GM21447 (cell line): ENCODE results near the gene TRIM71.
"Not testable (repeated sequence)": the region's sequence is repeated elsewhere in the genome, so short reads cannot be mapped to it uniquely, and the experiment has no call there.

Source experiments
- ATAC-seq: cut with Tn5 transposase; IDR thresholded peaks from one replicate; pipeline ENCODE4 v1.9.1; 2021; ENCODE audit not compliant: unreplicated experiment

Gene TRIM71

DNA sequence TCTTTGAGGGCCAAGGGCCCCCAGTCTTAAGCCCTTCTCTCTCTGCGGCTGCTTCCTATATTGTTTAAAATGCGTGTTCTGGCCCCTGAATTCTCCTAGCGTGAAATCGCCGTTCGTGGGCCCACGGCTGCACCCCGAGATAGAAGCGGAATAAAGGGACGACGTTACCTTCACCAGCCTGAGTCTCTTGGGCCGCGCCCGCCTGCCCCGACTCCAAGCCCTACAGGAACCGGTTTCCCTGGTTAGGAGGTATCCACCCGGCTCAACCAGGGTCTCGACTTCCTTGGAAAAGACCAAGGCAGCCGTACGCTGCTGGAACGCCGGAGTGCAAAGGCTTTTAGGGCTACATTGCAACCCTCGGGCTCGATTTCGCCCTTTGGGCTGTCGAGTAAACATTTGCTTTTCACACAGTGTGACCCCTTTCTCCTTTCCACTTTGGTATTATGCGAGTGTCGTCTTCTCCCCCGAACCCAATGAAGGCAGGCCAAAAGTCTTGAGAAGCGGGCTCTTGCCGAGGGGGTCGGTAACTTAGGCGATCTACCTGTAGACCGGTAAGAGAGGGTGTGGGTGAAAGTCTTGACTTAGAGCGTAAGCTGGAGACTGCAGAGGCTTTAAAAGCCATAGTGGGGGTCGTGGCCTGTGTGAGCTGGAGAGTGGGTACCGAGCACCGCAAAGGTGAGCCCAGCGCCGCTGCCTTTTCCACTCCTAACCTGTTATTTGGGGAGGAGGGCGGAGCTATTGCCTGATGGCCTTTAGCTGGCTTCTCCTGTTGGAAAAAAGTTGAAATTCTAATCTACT is 2.0 kb downstream of the TRIM71 start:
- ATAC-seq: no peak

DNA sequence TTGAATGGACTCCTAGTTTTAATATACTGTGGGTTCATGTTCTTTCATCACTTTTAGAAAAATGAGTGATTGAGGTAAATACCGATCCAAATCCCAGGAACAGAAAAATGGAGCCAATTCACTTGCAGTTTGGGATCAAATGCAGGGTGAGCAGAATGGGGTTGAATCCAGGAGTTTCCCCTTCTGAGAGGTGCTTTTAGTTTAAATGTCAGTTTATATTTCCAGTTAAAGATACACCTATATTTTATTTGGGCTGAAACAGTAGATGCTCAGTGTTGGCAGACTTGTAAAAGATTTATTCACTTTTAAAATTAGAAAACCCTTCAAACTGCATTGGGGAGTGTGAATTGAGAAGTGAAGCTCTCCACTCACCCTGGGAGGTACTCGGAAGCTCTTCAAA is 2.6 kb downstream of the TRIM71 start:
- ATAC-seq: no peak

- no peak for ATAC-seq
Measured at GRCh38 chr3:32820971-32821685, 3.3 kb downstream of the TRIM71 start.

- ATAC-seq: no peak
Measured at GRCh38 chr3:32821686-32822296, 4.0 kb downstream of the TRIM71 start.

DNA sequence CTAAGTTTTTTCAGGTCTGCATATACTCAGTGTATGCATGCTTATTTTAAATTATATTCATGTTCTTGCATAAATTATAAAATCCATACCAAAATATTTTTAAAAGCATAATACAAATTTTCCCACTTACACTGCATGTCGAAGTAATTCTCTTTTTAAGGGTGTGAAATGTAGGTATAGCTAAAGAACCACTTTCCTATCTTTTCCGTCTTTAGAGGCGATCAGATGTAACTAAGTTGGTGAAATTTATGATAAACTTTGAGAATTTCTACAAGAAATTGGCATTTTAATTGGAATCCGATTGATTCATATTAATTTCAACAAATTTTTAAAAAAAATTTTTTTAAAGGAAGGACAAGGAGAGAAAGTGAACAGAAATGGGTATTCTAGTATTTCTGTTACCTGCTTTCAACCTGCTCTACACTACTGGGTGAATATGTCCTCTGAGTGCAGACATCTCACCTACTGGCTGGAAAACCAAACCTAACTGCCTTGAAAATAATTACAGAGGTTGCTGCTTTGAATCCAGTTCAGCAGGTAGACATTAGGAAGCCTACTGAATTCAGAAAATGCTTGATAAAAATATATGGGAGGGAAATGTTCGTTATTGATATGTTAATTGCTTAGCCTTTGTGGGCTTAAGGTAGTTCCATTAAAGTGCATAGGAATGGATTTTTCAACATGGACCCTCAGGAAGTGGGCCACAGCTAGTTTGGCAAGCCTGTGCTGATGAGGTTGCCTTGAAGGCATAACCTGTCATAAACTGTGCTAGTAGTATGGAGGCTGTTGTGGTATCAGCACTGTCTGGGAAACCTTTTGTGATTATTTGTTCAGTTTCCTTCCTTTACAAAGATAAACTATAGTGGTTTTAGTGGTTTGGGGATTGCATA is 5.1 kb downstream of the TRIM71 start:
- ATAC-seq: no peak

- ATAC-seq: not testable (repeated sequence)
Measured at GRCh38 chr3:32823641-32824184, 5.9 kb downstream of the TRIM71 start.

GRCh38 chr3:32825601-32826375 is 8.0 kb downstream of the TRIM71 start:
- ATAC-seq: no peak

GRCh38 chr3:32831062-32831461 is 13.3 kb downstream of the TRIM71 start:
- no peak for ATAC-seq

DNA sequence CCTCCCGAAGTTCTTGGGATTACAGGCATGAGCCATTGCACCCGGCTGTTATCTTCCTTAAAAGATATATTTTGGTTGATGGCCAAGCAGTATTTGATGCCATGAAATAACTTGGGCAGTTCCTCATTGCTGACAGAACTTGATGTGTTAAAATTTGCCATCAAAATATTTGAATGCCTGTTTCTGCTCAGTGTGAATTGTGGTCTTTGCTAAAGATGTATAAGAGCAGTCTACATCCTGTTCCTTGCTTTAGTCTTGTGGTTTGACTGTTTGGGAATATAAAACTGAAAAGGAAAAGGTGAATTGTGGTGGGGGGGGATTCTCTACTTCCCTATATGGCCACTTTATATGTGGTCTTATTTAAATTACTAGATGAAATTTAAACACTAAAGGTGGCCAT is 14.0 kb downstream of the TRIM71 start:
- no peak for ATAC-seq

DNA sequence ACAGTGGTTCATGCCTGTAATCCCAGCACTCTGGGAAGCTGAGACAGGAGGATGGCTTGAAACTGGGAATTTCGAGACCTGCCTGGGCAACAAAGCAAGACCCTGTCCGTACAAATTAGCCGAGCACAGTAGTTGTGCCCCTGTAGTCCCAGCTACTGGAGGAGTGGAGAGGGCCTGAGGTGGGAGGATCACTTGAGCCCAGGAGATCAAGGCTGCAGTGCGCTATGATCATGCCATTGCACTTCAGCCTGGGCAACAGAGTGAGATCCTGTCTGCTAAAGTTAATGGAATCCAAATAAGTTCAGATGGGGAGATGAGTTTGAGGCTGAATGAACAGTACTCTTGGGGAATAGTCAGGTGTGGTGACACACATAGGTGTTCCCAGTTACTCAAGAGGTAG is 14.4 kb downstream of the TRIM71 start:
- no peak for ATAC-seq

DNA sequence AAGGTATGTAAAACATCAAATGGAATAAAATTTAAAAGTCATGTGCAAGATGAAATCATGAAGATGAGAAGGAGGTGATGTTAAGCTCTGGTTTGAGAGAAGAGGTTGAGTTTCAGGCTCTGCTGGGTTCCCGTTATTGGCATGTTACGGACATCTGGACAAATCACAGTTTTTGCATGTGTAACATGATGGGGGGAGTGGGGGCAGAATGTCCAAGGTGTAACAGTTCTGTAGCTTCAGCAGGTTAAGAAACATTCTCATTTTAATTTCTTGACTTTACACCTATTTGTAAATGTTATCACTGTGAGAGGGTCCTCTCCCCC is 17.2 kb downstream of the TRIM71 start:
- no peak for ATAC-seq

GRCh38 chr3:32835961-32836360 is 18.2 kb downstream of the TRIM71 start:
- no peak for ATAC-seq

DNA sequence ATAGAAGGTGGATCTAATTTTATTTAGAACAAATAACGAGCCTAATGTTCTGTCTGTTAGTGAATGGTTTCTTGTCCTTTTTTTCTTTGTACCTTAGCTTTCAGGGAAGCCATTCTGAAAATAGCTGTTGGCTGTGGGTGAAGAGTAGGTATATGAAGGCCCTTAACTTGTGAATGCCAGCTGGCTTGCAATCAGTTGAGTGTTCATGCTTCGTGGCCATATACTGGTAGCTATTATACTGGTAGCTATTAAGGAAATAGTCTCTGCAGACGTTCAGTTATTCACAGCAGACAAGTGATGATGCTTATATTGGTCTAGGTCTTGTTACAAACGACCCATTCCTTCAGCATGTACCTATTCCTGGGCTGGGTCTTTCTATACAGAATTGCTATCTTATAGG is 18.8 kb downstream of the TRIM71 start:
- no peak for ATAC-seq

- no peak for ATAC-seq
Measured at GRCh38 chr3:32837366-32837765, 19.6 kb downstream of the TRIM71 start.

- no peak for ATAC-seq
Measured at GRCh38 chr3:32837789-32838188, 20.0 kb downstream of the TRIM71 start.

- ATAC-seq: no peak
Measured at GRCh38 chr3:32839714-32840085, 21.9 kb downstream of the TRIM71 start.

DNA sequence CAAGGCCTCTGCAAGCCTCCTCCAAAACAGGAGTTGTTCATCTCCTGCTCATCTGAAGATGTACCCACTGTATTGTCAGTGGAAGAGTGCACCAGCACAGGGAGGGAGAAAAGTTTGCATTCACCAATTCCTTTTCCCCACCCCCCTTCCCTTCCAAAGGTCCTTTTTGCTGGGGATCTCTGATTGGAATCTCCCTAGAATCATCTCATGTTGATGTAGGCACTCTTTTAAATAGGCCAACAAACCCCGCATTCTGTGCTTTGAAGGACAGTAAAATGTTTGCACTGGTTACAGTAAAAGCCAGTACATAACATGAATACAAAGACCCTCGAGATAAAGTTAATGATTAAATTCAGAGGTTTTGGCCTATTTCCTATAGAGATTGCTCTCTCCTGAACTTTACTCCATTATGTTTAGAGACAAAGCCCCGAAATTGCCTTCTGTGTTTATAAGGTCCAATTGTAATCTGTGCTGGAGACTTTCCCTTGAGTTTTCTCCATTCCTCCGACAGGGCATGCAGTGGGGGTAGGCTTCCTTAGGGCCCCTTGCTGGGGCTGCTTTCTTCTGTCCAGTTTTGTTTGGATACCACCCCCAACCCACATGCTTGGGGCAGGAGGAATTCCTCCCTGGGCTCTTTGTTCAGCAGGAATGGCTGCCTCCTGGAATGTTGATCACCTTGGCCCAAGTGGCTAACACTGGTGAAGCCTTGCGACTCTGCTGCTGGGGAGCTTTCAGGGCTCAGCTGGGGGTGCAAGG is 22.5 kb downstream of the TRIM71 start:
- ATAC-seq: no peak

DNA sequence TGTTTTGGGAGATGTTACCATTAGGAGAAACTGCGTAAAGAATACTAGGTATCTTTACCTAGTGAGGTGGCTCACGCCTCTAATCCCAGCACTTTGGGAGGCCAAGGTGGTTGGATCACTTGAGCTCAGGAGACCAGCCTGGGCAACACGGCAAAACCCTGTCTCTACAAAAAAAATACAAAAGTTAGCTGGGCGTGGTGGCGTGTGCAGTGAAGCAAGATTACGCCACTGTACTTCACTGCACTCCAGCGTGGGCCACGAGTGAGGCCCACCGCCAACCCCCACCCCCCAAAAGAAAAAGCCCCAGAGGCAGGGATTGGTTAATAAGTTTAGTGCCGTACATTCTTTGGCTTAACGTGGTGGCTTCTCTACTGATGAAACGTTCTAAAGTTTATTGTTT is 23.5 kb downstream of the TRIM71 start:
- no peak for ATAC-seq

DNA sequence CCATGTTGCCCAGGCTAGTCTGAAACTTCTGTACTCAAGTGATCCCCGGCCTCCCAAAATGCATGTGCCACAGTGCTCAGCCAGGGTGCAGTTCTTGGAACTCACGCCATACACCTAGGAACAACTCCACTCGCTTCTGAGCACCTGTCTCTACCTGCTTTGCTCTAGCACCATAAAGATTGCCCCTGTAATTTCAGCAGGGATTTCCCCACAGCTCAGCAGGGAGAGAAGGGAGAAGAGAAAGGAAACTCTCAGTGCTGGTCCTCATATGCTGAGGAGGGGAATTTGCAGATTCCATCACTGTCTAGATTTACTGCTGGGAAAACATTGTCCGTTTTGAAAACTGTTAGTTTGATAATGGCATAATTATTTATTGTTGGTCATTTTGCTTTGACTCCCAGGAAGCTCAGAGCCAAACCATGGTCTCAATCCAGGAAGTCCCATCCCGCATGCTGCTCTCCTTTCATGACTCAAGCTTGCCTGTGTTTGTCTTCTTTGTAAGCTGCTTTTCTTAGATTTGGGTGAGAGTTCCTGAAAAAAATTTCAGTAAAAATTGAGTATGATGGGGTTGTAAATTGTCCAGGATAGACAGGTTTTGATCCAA is 24.2 kb downstream of the TRIM71 start:
- ATAC-seq: no peak
